CD4-positive, alpha-beta T cell treated with Interleukin-15 for 4 hours (primary cell): Measurements from ENCODE around the gene HTT.
"Not testable (repeated sequence)": the region's sequence is repeated elsewhere in the genome, so short reads cannot be mapped to it uniquely, and the experiment has no call there.

Source experiments
- DNase-seq: peaks from one replicate; pipeline ENCODE4 v3.0.0-alpha.2; 2020; ENCODE audit warnings: low spot score

The HTT gene

GRCh38 chr4:3082925-3083515 lies 8.5 kb downstream of the HTT start:
- no peak for DNase-seq

- DNase-seq = no peak
Measured at GRCh38 chr4:3083732-3084131, 9.3 kb downstream of the HTT start.

GRCh38 chr4:3085948-3086670 lies 11.6 kb downstream of the HTT start:
- no peak for DNase-seq

- DNase-seq = no peak
Measured at GRCh38 chr4:3087115-3087797, 12.8 kb downstream of the HTT start.

- DNase-seq = no peak
Measured at GRCh38 chr4:3091464-3091863, 17.0 kb downstream of the HTT start.

- DNase-seq = not testable (repeated sequence)
Measured at GRCh38 chr4:3094701-3095100, 20.2 kb downstream of the HTT start.

- DNase-seq = no peak
Measured at GRCh38 chr4:3096202-3096601, 21.7 kb downstream of the HTT start.

- no peak for DNase-seq
Measured at GRCh38 chr4:3098346-3098745, 23.9 kb downstream of the HTT start.

- peak; percentile 90 for DNase-seq
Measured at GRCh38 chr4:3106339-3107186, 32.1 kb downstream of the HTT start.

- DNase-seq = no peak
Measured at GRCh38 chr4:3107271-3107670, 32.8 kb downstream of the HTT start.

- no peak for DNase-seq
Measured at GRCh38 chr4:3107691-3108121, 33.2 kb downstream of the HTT start.

GRCh38 chr4:3108211-3108610 lies 33.7 kb downstream of the HTT start:
- no peak for DNase-seq

- DNase-seq = no peak
Measured at GRCh38 chr4:3111461-3111860, 37.0 kb downstream of the HTT start.

GRCh38 chr4:3112201-3112600 lies 37.7 kb downstream of the HTT start:
- DNase-seq = no peak

GRCh38 chr4:3112609-3113469 lies 38.4 kb downstream of the HTT start:
- DNase-seq = no peak

GRCh38 chr4:3114377-3114776 lies 39.9 kb downstream of the HTT start:
- DNase-seq = no peak

GRCh38 chr4:3115637-3116270 lies 41.3 kb downstream of the HTT start:
- DNase-seq = no peak

GRCh38 chr4:3116955-3117354 lies 42.5 kb downstream of the HTT start:
- no peak for DNase-seq

- no peak for DNase-seq
Measured at GRCh38 chr4:3118312-3118711, 43.8 kb downstream of the HTT start.

- DNase-seq = no peak
Measured at GRCh38 chr4:3119464-3119863, 45.0 kb downstream of the HTT start.

GRCh38 chr4:3121110-3121509 lies 46.6 kb downstream of the HTT start:
- no peak for DNase-seq
